WTC11 (cell line): ENCODE results near the gene FGF5. TPM values are rescaled to one million over a fixed set of nuclear protein-coding genes. Genes with fewer than 3 reads are reported as not detected.

ENCODE experiments used
- ATAC-seq: fragments of 200-7000 bp; cut with Tn5 transposase; 2 replicates; pipeline ENCODE4 v1.10.0; 2021; ENCODE audit warnings: mild to moderate bottlenecking, moderate library complexity
- CTCF ChIA-PET: fragments of 300-600 bp; sonication (Branson Sonifier 250); formaldehyde crosslinking; loops from one replicate; lab custom pipeline; 2021; ENCODE audit warnings: antibody characterized with exemption; lab: Charles Lee
- POLR2A ChIA-PET: fragments of 350-600 bp; sonication (Branson Sonifier 250); formaldehyde crosslinking; loops from one replicate; lab custom pipeline; 2021; ENCODE audit warnings: antibody characterized with exemption; lab: Charles Lee
- DNase-seq: peaks from one replicate; pipeline ENCODE4 v3.0.0; 2021; ENCODE audit warnings: low spot score
- H3K27ac Mint-ChIP-seq: 2 replicates; pipeline ENCODE4 v1.8.0; 2021; ENCODE audit warnings: mixed read lengths
- H3K27me3 Mint-ChIP-seq: 2 replicates; pipeline ENCODE4 v1.8.0; 2021; ENCODE audit warnings: low read depth, mild to moderate bottlenecking, moderate library complexity, mixed read lengths
- H3K36me3 Mint-ChIP-seq: 2 replicates; pipeline ENCODE4 v1.8.0; 2021; ENCODE audit warnings: mixed read lengths
- H3K4me1 Mint-ChIP-seq: 2 replicates; pipeline ENCODE4 v1.8.0; 2022; ENCODE audit warnings: mixed read lengths
- H3K4me3 Mint-ChIP-seq: 2 replicates; pipeline ENCODE4 v1.8.0; 2021; ENCODE audit warnings: mild to moderate bottlenecking, moderate library complexity, mixed read lengths
- H3K9me3 Mint-ChIP-seq: 2 replicates; pipeline ENCODE4 v1.8.0; 2021; ENCODE audit warnings: mixed read lengths
- AFF4 ChIP-seq: sonication (generic); formaldehyde crosslinking; IDR thresholded peaks from 2 replicates; pipeline ENCODE4 v1.8.1; 2023; ENCODE audit warnings: mild to moderate bottlenecking, missing genetic modification reagents, borderline replicate concordance
- ERG ChIP-seq: fragments of 250-450 bp; sonication (Bioruptor Pico); IDR thresholded peaks from 2 replicates; pipeline ENCODE4 v1.8.0; 2021; ENCODE audit warnings: mild to moderate bottlenecking
- ETV6 ChIP-seq: sonication (generic); formaldehyde crosslinking; IDR thresholded peaks from 2 replicates; pipeline ENCODE4 v1.8.1; 2022; ENCODE audit warnings: mild to moderate bottlenecking, missing genetic modification reagents
- FOXJ3 ChIP-seq: sonication (generic); formaldehyde crosslinking; IDR thresholded peaks from 2 replicates; pipeline ENCODE4 v1.9.0; 2021; ENCODE audit warnings: missing genetic modification reagents, mild to moderate bottlenecking, borderline replicate concordance
- GTF2I ChIP-seq: fragments of 250-450 bp; sonication (Bioruptor Pico); conservative IDR thresholded peaks from 2 replicates; pipeline ENCODE4 v1.4.0; 2021; ENCODE audit warnings: mild to moderate bottlenecking
- MLX ChIP-seq: sonication (generic); formaldehyde crosslinking; IDR thresholded peaks from 2 replicates; pipeline ENCODE4 v1.8.1; 2023; ENCODE audit warnings: mild to moderate bottlenecking, missing genetic modification reagents, moderate library complexity
- NFATC4 ChIP-seq: fragments of 250-450 bp; sonication (Bioruptor Pico); IDR thresholded peaks from 2 replicates; pipeline ENCODE4 v1.9.0; 2021; ENCODE audit warnings: mild to moderate bottlenecking
- NR3C1 ChIP-seq: sonication (generic); formaldehyde crosslinking; conservative IDR thresholded peaks from 2 replicates; pipeline ENCODE4 v1.8.1; 2023; ENCODE audit warnings: low read depth, mild to moderate bottlenecking, missing genetic modification reagents
- RELA ChIP-seq: sonication (generic); formaldehyde crosslinking; IDR thresholded peaks from 2 replicates; pipeline ENCODE4 v1.8.1; 2022; ENCODE audit warnings: missing genetic modification reagents, mild to moderate bottlenecking, borderline replicate concordance
- ZNF263 ChIP-seq: sonication (generic); formaldehyde crosslinking; IDR thresholded peaks from 2 replicates; pipeline ENCODE4 v1.8.1; 2022; ENCODE audit warnings: low read depth, mild to moderate bottlenecking, moderate library complexity, missing genetic modification reagents
- ZNF512 ChIP-seq: sonication (generic); formaldehyde crosslinking; IDR thresholded peaks from 2 replicates; pipeline ENCODE4 v1.8.1; 2022; ENCODE audit warnings: missing genetic modification reagents, borderline replicate concordance
- total RNA-seq: library from RNA; stranded (reverse); gene quantifications from 3 replicates; pipeline ENCODE4 v1.2.3, GENCODE V29; 2021
- TF ChIP-seq, protein P1 (sequence below): sonication (generic); formaldehyde crosslinking; IDR thresholded peaks from 2 replicates; pipeline ENCODE4 v1.8.1; 2023; ENCODE audit warnings: mild to moderate bottlenecking, missing genetic modification reagents
- TF ChIP-seq, protein P2 (sequence below): sonication (generic); formaldehyde crosslinking; IDR thresholded peaks from 2 replicates; pipeline ENCODE4 v1.8.1; 2022; ENCODE audit warnings: low read depth, mild to moderate bottlenecking, moderate library complexity, missing genetic modification reagents, borderline replicate concordance

FGF5 gene
- total RNA-seq, 1 experiment from 2014 or later, result not detected

DNA sequence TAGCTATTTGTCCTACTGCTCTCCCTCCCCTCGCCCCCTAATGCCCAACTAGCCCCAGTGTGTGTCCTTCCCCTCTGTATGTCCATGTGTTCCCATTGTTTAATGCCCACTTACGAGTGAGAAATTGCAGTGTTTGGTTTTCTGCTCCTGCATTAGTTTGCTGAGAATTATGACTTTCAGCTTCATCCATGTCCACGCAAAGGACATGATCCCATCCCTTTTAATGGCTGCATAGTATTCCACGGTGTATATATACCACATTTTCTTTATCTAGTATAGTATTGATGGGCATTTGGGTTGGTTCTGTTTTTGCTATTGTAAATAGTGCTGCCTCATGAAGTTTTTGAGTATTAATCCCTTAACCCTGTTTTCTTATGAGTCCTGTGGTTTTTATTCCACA, 35.4 kb downstream of the FGF5 start:
- TF ChIP-seq ZNF263 (CRISPR knock-in tag) (no peak), FOXJ3 (CRISPR knock-in tag) (no peak), AFF4 (CRISPR knock-in tag) (no peak), ERG (no peak), RELA (CRISPR knock-in tag) (no peak), GTF2I (CRISPR knock-in tag) (no peak), ZNF512 (CRISPR knock-in tag) (no peak)
- TF ChIP-seq, protein P1, sequence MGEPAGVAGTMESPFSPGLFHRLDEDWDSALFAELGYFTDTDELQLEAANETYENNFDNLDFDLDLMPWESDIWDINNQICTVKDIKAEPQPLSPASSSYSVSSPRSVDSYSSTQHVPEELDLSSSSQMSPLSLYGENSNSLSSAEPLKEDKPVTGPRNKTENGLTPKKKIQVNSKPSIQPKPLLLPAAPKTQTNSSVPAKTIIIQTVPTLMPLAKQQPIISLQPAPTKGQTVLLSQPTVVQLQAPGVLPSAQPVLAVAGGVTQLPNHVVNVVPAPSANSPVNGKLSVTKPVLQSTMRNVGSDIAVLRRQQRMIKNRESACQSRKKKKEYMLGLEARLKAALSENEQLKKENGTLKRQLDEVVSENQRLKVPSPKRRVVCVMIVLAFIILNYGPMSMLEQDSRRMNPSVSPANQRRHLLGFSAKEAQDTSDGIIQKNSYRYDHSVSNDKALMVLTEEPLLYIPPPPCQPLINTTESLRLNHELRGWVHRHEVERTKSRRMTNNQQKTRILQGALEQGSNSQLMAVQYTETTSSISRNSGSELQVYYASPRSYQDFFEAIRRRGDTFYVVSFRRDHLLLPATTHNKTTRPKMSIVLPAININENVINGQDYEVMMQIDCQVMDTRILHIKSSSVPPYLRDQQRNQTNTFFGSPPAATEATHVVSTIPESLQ, result no peak
- TF ChIP-seq, protein P2, sequence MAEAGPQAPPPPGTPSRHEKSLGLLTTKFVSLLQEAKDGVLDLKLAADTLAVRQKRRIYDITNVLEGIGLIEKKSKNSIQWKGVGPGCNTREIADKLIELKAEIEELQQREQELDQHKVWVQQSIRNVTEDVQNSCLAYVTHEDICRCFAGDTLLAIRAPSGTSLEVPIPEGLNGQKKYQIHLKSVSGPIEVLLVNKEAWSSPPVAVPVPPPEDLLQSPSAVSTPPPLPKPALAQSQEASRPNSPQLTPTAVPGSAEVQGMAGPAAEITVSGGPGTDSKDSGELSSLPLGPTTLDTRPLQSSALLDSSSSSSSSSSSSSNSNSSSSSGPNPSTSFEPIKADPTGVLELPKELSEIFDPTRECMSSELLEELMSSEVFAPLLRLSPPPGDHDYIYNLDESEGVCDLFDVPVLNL (CRISPR knock-in tag), result no peak
- no peaks in the 10 kb centered on the region for H3K27me3 Mint-ChIP-seq
- H3K9me3 Mint-ChIP-seq, result peaks cover 10% of the 10 kb centered on the region
- H3K36me3 Mint-ChIP-seq, result 0 out of 2 replicates have a peak, but pooled peaks cover 3% of the 10 kb centered on the region
- no peak overlapping the region for H3K4me3 Mint-ChIP-seq
- DNase-seq (no peak), ATAC-seq (no peak)
- ChIA-PET POLR2A (no interaction called here), CTCF (no interaction called here)
- H3K27ac Mint-ChIP-seq, result no peak overlapping the region
- H3K4me1 Mint-ChIP-seq, result peaks cover 12% of the 10 kb centered on the region

GRCh38 chr4:80302616-80303223, 36.3 kb downstream of the FGF5 start:
- peaks cover 21% of the 10 kb centered on the region for H3K4me1 Mint-ChIP-seq
- peaks cover 10% of the 10 kb centered on the region for H3K9me3 Mint-ChIP-seq
- CTCF ChIA-PET, result interaction anchor here (1.0 kb wide), 1 partner anchor 82 kb away, joined by 3 read pairs; no protein-coding TSS in a partner anchor
- POLR2A ChIA-PET, result no interaction called here
- H3K4me3 Mint-ChIP-seq, result no peak overlapping the region
- H3K27ac Mint-ChIP-seq, result no peak overlapping the region
- no peak for ATAC-seq
- H3K36me3 Mint-ChIP-seq, result 0 out of 2 replicates have a peak, but pooled peaks cover 3% of the 10 kb centered on the region
- H3K27me3 Mint-ChIP-seq, result no peaks in the 10 kb centered on the region
- no peak for DNase-seq
- no peak for TF ChIP-seq NR3C1 (CRISPR knock-in tag)
- TF ChIP-seq NFATC4, result no peak
- no peak for TF ChIP-seq MLX (CRISPR knock-in tag)
- no peak for TF ChIP-seq ZNF512 (CRISPR knock-in tag)
- no peak for TF ChIP-seq AFF4 (CRISPR knock-in tag)
- TF ChIP-seq ETV6 (CRISPR knock-in tag), result no peak
- TF ChIP-seq ERG, result no peak
